Measurements from ENCODE around the gene ZFP91.

- TF ChIP-seq EZH2 (IDR thresholded peaks at IDR 0.05; ENCODE audit: low read length, unreplicated experiment) (no peak), CTCF (conservative IDR thresholded peaks at IDR 0.05; ENCODE audit: low read depth, low read length) (no peak), EZH2phosphoT487 (IDR thresholded peaks at IDR 0.05; ENCODE audit: borderline replicate concordance, low read length) (no peak)
Measured at GRCh38 chr11:58594826-58595225, 16.0 kb downstream of the ZFP91 start.
